Esophagus muscularis mucosa (tissue), 4 donors: ENCODE data around the gene RAX. TPM values are rescaled to one million over a fixed set of nuclear protein-coding genes. Genes with fewer than 3 reads are reported as not detected.
A peak's percentile ranks its signal among the peaks of the same experiment; 100 is the strongest.

Source experiments
- DNase-seq: peaks from one replicate; pipeline ENCODE4 v3.0.0-alpha.2; 2017; ENCODE audit errors: extremely low spot score
- H3K27ac ChIP-seq, 4 donors: fragments of 200-600 bp; sonication (generic); replicated peaks in 1 of 4; 1 replicate in 3 of 4; 2 replicates in 1 of 4; pipeline ENCODE4 v1.5.1; 2016 to 2019; ENCODE audit warnings: mild to moderate bottlenecking in 1 of 4
- H3K27me3 ChIP-seq, 4 donors: fragments of 200-600 bp; sonication (generic); one replicate each; pipeline versions ENCODE4 v1.5.1 to v1.6.0; 2016 to 2019
- H3K36me3 ChIP-seq, 4 donors: fragments of 200-600 bp; sonication (generic); one replicate each; pipeline ENCODE4 v1.5.1; 2016 to 2019
- H3K4me1 ChIP-seq, 4 donors: fragments of 200-600 bp; sonication (generic); one replicate each; pipeline ENCODE4 v1.5.1; 2016 to 2019
- H3K4me3 ChIP-seq, 4 donors: fragments of 200-600 bp; sonication (generic); 1 replicate in 2 of 4; 2 replicates in 2 of 4; pipeline ENCODE4 v1.5.1; 2016 to 2019; ENCODE audit warnings: mild to moderate bottlenecking in 4 of 4, moderate library complexity in 1 of 4
- H3K9me3 ChIP-seq, 4 donors: fragments of 200-600 bp; sonication (generic); 1 replicate in 3 of 4; 2 replicates in 1 of 4; pipeline ENCODE4 v1.5.1; 2016 to 2019
- CTCF ChIP-seq, 3 experiments: fragments of 200-600 bp in 2 of 3; fragments of 450-650 bp in 1 of 3; sonication (generic) in 2 of 3; IDR thresholded peaks; one replicate each; pipeline ENCODE4 v1.5.1; 2017 to 2019; ENCODE audit warnings: antibody characterized with exemption in 3 of 3, mild to moderate bottlenecking in 2 of 3, moderate library complexity in 1 of 3
- EP300 ChIP-seq: sonication (generic); formaldehyde crosslinking; IDR thresholded peaks from one replicate; pipeline ENCODE4 v1.6.1; 2017; ENCODE audit warnings: antibody characterized with exemption
- POLR2A ChIP-seq: fragments of 450-650 bp; IDR thresholded peaks from one replicate; pipeline ENCODE4 v1.6.1; 2017; ENCODE audit warnings: antibody characterized with exemption, moderate library complexity, mild to moderate bottlenecking, low read depth
- POLR2AphosphoS5 ChIP-seq, 2 donors: sonication (generic); formaldehyde crosslinking; IDR thresholded peaks; one replicate each; pipeline ENCODE4 v1.6.1; 2017; ENCODE audit warnings: antibody characterized with exemption in 2 of 2
- WGBS: methylation state at CpG from one replicate; pipeline ENCODE4 v1.1.5; 2018; 5-methylcytosine and 5-hydroxymethylcytosine counted together
- intact Hi-C: fragments of 100-400 bp; cut with DNase I; formaldehyde crosslinking; loops from one replicate; pipeline ENCODE4 v1.15.1; 2023
- total RNA-seq, 4 donors: library from RNA; depleted of rRNA; stranded (reverse); fragments of >200 nt; gene quantifications; one replicate each; pipeline versions ENCODE4 v1.1.0 to v1.2.1, GENCODE V29; 2016

RAX gene
- total RNA-seq, 4 donors from 2014 or later, result not detected

- Histone ChIP-seq H3K36me3 (no peaks in the 10 kb centered on the region), H3K27ac (no peak overlapping the region), H3K9me3 (no peaks in the 10 kb centered on the region), H3K4me3 (no peak overlapping the region), H3K27me3 (peaks cover 0 to 52% (median 3%) of the 10 kb centered on the region in 4 donors), H3K4me1 (no peaks in the 10 kb centered on the region)
- DNase-seq, result peak; percentile 34
- intact Hi-C loops, result no loop called here
- WGBS, result 41% methylated on average over 6 of the region's 6 CpGs
- no peak for TF ChIP-seq CTCF (IDR thresholded peaks at IDR 0.05)
- TF ChIP-seq EP300, result no peak
- TF ChIP-seq POLR2A, result no peak
- no peak for TF ChIP-seq POLR2AphosphoS5 (IDR thresholded peaks at IDR 0.05)
These were observed 13.1 kb upstream of the RAX start for GRCh38 chr18:59286341-59286740.

GRCh38 chr18:59282341-59282740 is 9.1 kb upstream of the RAX start:
- Histone ChIP-seq H3K36me3 (no peaks in the 10 kb centered on the region), H3K27me3 (peaks cover 0 to 85% (median 3%) of the 10 kb centered on the region in 4 donors), H3K9me3 (no peaks in the 10 kb centered on the region), H3K4me1 (no peaks in the 10 kb centered on the region), H3K27ac (no peak overlapping the region), H3K4me3 (no peak overlapping the region)
- intact Hi-C loops, result no loop called here
- WGBS, result 86% methylated on average over 11 of the region's 11 CpGs
- TF ChIP-seq CTCF (IDR thresholded peaks at IDR 0.05), result no peak
- TF ChIP-seq POLR2A, result no peak
- no peak for TF ChIP-seq EP300
- no peak for TF ChIP-seq POLR2AphosphoS5 (IDR thresholded peaks at IDR 0.05)
- DNase-seq, result no peak

GRCh38 chr18:59279722-59280121 is 6.5 kb upstream of the RAX start:
- Histone ChIP-seq H3K4me3 (no peak overlapping the region), H3K36me3 (no peaks in the 10 kb centered on the region), H3K4me1 (no peaks in the 10 kb centered on the region), H3K27me3 (peaks cover 0 to 91% (median 11%) of the 10 kb centered on the region in 4 donors), H3K27ac (no peak overlapping the region), H3K9me3 (no peaks in the 10 kb centered on the region)
- TF ChIP-seq EP300 (no peak), POLR2AphosphoS5 (IDR thresholded peaks at IDR 0.05) (no peak), CTCF (IDR thresholded peaks at IDR 0.05) (no peak)
- peak; percentile 80 for DNase-seq
- 79% methylated on average over 1 of the region's 1 CpG for WGBS
- intact Hi-C loops, result no loop called here

GRCh38 chr18:59279193-59279592 is 5.9 kb upstream of the RAX start:
- DNase-seq, result no peak
- peaks cover under 1 to 2% (median 1%) of the 10 kb centered on the region in 4 donors for H3K4me1 ChIP-seq
- WGBS, result 42% methylated on average over 3 of the region's 3 CpGs
- H3K9me3 ChIP-seq, result no peaks in the 10 kb centered on the region
- no peak for TF ChIP-seq POLR2A
- no peak for TF ChIP-seq CTCF (IDR thresholded peaks at IDR 0.05)
- no peak for TF ChIP-seq POLR2AphosphoS5 (IDR thresholded peaks at IDR 0.05)
- no peak for TF ChIP-seq EP300
- H3K4me3 ChIP-seq, result no peak overlapping the region
- no peak overlapping the region for H3K27ac ChIP-seq
- no peaks in the 10 kb centered on the region for H3K36me3 ChIP-seq
- intact Hi-C loops, result no loop called here
- H3K27me3 ChIP-seq, result peaks cover 0 to 92% (median 13%) of the 10 kb centered on the region in 4 donors

- Histone ChIP-seq H3K27me3 (peaks cover 0 to 92% (median 15%) of the 10 kb centered on the region in 4 donors), H3K36me3 (no peaks in the 10 kb centered on the region)
- no peak for TF ChIP-seq EP300
- TF ChIP-seq POLR2AphosphoS5 (IDR thresholded peaks at IDR 0.05), result no peak
- TF ChIP-seq CTCF (IDR thresholded peaks at IDR 0.05), result no peak
- no peak for TF ChIP-seq POLR2A
These were observed 5.5 kb upstream of the RAX start for GRCh38 chr18:59278793-59279192.

More at GRCh38 chr18:59278793-59279192, 5.5 kb upstream of the RAX start:
- DNase-seq, result peak; percentile 53
- Histone ChIP-seq H3K4me1 (peaks cover 5 to 6% (median 5%) of the 10 kb centered on the region in 4 donors), H3K9me3 (no peaks in the 10 kb centered on the region), H3K27ac (no peak overlapping the region), H3K4me3 (no peak overlapping the region)
- 60% methylated on average over 5 of the region's 5 CpGs for WGBS
- intact Hi-C loops, result no loop called here
